LNCAP (cell line): ENCODE results near the gene RASL11A.

ENCODE experiments used
- CTCF ChIP-seq: fragments of 450-650 bp; IDR thresholded peaks from 2 replicates; pipeline ENCODE4 v1.5.1; 2017; ENCODE audit warnings: mild to moderate bottlenecking

RASL11A gene

GRCh38 chr13:27304611-27305010, 34.0 kb downstream of the RASL11A start:
- TF ChIP-seq CTCF, result no peak

GRCh38 chr13:27306364-27306763, 35.7 kb downstream of the RASL11A start:
- no peak for TF ChIP-seq CTCF

GRCh38 chr13:27308941-27309340, 38.3 kb downstream of the RASL11A start:
- no peak for TF ChIP-seq CTCF

- no peak for TF ChIP-seq CTCF
Observed at GRCh38 chr13:27309401-27309958, 38.9 kb downstream of the RASL11A start.

- no peak for TF ChIP-seq CTCF
Observed at GRCh38 chr13:27309967-27310598, 39.5 kb downstream of the RASL11A start.

- no peak for TF ChIP-seq CTCF
Observed at GRCh38 chr13:27310946-27311345, 40.3 kb downstream of the RASL11A start.

- TF ChIP-seq CTCF, result no peak
Observed at GRCh38 chr13:27311518-27312210, 41.0 kb downstream of the RASL11A start.
